Fibroblast of skin of right biceps (primary cell): ENCODE results near the gene NRG3.

Experiments used
- DNase-seq: peaks from one replicate; pipeline ENCODE4 v3.0.0-alpha.2; 2013

Gene NRG3

DNA sequence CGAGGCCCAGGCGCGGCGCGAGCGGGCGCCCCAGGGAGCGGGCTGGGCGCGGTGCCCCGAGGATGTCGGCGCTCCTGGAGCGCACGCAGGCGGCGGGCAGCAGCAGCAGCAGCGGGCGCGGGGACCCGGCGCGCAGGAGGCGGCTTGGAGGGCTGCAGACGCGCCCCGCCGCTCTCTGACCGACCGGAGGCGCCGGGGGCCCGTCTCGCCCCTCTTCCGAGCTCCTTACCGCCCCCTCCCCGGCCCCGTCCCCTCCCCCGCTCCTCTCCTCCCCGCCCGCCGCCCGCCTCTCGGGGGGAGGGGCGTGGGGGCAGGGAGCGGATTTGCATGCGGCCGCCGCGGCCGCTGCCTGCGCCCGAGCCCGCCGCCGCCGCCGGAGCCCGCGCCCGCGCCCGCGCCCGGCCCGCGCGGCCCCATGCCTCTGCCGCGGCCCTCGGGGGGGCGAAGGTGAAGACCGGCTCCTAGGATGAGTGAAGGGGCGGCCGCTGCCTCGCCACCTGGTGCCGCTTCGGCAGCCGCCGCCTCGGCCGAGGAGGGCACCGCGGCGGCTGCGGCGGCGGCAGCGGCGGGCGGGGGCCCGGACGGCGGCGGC, at the start of gene NRG3:
NRG3 (plus strand) TSS at position 320 of the 592 bp plus-strand sequence.
- DNase-seq: no peak

DNA sequence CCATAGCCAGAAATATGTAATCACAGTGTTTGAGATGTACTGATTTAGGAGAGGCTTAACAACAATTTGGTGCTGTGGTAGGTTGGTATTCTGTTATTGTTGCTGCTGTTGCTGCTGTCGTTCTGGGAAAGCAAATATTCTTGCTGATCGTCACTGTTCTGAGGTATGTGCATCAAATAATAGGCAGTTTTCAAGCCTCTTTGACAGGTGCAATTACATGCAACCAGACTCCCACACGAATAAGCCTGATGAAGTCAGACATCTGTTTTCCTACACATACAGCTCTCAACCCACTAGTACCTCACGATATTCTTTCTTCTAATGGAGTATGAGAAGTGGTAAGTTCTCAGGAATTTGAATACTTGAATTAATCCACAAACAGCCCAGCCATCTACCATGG, 46.7 kb upstream of the NRG3 start:
- DNase-seq: no peak

DNA sequence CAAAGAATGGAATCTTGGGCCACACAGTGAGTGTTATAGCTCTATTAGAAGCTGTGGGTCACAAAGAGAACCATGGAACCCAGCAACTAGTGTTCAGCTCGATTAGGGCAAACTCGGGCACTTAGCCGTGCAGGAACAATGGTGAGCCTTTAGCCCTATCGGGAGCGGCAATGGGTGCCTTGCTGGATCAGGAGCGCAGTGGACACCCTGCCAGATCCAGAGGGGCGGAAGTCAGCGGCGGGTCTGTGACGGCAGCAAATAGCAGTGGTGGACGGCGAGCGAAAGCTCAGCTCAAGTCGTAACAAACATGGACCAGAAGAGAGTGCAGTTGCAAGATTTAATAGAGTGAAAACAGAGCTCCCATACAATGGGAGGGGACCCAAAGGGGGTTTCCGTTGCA, 43.9 kb upstream of the NRG3 start:
- DNase-seq: no peak

DNA sequence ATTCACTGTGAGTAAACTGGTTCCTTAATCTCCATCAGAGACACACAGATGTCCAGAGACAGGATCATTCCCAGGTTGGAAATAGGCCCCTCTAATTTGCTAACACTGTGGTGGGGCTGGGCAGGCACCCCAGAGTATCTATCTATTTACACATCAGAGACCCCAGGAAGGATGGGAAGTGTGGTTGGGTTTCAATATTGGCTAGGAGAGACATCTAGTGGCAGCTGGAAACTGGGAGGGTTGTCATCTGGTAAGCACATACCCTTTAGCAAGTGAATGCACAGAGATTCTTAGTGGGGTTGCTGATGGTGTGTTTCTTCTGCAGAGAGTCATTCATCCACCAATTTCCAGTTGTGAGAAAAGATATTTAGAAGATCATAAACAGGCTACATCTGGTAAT, 36.0 kb upstream of the NRG3 start:
- DNase-seq: no peak

DNA sequence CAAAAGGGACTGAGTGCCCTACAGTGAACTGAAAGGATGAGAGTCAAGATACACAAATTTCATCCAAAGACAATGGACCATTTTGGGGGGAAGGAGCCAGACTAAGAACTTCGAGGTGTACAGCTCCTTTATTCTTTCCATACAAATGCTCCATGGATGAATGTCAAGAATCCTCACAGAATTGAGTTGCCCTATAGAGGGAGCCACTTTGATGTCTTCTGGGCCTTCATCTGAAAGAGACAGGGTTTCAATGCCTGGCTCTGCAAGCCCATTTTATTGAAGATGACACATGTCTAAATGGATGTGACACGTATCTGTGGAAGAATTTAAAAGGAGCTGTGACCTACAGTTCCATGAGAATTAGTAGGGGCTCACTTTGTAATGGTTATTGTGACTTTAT, 32.0 kb upstream of the NRG3 start:
- no peak for DNase-seq

DNA sequence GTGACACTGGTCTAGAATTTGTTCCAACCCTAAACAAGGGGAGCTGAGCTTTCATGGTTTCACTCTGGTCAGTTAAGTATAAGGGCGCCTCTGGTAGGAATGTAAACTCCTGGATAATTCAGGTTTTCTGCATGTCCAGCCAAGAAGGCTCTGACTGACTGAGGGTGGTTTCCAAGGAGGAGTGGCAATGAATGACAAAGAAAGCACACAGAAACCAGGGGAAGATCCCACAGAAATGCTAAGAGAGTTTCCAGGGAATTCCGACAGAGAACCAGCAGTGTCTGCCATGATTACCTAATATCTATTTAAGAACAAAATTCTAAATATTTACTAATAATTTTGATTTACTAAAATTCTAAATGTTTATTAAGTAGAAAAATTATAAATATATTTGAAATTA, 27.3 kb upstream of the NRG3 start:
- DNase-seq: no peak

DNA sequence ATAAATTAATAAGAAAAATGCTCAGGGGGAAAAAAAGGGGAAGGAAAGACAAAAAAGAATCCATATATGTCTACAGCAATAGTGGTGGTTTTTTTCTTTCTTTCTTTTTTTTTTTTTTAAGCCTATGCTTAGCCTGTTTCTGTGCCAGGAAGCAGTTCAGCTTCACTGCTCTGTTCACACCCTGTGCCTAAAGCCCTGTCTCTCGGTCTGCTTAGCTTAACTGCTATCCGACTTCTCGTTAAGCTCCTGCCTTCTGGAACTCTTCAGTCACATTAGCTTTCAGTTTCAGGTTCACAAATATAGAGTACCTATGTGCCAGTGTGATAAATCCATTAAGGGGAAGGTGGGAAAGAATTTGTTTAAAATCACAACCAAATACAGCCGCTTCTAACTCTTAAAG, 26.5 kb upstream of the NRG3 start:
- DNase-seq: no peak

DNA sequence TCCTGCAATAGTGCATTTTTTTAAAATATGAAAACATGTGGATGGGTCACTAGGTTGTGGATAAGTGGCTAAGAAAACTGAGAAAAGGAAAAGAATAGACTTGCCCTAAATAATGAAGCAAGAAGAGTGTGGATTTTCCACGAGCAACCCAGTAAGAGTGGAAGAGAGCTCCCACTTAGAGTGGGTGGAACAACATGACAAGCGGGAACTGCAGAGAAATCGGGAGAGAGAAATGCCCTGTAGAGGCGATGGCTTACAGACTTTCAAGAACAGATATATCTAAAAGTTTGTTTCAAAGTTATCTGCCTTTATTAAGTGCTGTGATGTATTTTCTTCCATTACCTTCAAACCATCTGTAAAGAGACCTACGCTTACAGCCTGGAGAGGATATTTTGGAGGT, 26.1 kb upstream of the NRG3 start:
- no peak for DNase-seq

DNA sequence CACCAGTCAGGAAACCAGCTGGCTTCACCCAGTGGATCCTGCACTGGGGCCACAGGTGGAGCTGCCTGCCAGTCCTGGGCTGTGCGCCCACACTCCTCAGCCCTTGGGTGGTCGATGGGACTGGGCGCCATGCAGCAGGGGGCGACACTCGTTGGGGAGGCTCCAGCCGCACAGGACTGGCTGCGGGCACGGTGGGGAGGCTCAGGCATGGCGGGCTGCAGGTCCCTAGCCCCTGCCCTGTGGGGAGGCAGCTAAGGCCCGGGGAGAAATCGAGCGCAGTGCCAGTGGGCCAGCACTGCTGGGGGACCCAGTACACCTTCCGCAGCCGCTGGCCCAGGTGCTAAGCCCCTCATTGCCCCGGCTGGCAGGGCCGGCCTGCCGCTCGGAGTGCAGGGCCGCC, 12.4 kb upstream of the NRG3 start:
- no peak for DNase-seq

DNA sequence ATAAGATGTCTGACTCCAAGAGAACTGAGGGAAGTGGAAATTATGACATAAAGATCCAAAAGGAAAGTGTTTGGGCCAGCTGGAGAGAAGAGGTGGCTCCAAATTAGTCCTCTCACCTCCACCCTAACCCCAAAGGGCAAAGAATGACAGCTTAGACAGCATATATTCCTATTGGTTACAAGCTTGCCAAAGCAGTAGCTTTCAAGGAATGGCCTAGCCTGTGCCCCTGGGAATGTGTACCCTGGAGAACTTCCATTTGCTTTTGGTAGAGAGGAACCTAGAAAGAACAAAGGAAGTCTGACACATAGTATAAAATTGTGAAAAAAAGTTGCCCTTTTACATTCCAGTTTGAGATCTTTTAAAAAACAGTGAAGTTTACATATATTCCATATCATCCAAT, 11.2 kb upstream of the NRG3 start:
- no peak for DNase-seq

DNA sequence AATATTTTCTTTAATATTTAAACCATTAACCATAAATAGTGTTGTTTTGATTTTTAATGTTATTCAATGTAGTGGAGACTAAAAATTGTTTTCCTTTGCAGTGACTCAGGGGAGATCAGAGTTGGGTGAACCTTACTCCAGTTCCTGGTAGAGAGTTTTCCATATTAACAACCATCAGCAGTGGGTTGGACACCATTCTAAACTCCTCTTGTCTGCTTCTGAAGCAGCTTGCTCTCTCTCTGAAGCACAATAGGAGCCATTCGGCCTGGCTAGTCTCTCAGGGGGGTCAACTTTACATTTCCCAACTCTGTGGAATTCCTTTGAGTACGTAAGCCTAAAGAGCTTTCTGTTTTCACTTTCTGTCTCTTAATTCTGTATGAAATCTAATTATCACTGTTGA, 9.4 kb upstream of the NRG3 start:
- no peak for DNase-seq

DNA sequence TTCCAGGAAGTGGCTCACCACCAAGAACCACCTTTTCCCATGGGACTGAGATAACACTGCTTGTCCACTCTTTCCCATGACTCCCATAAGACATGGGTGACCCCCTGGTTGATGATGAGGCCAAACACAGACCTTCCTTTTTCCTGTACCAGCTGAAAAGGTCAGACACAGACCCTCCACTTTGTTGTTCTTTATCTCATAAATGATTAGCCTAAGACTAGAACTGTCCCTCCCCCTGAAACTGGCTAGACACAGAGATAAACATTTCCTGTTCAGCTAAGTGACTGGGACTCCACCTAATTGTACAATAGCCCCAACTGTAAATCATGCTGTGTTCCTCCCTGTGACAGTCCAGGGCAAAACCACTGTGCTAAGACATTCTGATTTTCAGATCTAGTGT, 8.2 kb upstream of the NRG3 start:
- DNase-seq: no peak

DNA sequence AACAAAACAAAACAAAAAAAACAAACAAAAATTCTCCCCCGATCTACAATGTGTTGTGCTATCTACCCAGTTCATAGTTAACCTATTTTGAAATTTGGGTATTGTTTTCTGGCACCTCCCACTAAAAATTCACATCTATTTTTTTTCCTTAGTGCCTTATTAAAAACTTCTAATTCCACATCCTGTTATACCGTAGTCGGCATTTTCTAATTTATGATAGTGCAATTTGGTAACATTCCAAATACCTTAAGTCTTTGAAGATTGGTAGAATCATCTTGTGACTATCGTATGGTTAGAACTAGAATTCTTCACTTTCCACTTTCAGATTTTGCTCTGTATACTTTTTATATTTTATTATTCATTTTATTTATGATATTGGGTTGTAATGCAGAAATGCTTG, 4.5 kb upstream of the NRG3 start:
- no peak for DNase-seq

DNA sequence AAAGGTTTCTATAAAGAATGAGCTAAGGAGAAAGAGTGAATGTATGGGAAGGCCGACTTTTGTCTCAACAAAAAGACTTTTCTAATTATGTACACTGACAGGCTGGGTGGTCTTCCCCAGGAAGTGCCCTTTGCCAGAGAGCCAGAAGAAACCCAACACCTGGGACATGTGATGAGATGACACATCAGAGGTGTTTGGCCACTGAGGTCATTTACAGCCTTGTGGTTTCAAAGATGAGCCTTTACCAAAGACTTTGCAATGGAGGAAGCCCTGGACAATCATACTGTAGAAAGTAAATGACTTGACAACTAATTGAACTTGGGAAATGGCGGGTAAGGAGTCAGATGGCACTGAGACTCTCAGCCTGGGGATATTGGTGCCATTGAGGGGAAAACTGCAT, 3.4 kb upstream of the NRG3 start:
- DNase-seq: no peak

DNA sequence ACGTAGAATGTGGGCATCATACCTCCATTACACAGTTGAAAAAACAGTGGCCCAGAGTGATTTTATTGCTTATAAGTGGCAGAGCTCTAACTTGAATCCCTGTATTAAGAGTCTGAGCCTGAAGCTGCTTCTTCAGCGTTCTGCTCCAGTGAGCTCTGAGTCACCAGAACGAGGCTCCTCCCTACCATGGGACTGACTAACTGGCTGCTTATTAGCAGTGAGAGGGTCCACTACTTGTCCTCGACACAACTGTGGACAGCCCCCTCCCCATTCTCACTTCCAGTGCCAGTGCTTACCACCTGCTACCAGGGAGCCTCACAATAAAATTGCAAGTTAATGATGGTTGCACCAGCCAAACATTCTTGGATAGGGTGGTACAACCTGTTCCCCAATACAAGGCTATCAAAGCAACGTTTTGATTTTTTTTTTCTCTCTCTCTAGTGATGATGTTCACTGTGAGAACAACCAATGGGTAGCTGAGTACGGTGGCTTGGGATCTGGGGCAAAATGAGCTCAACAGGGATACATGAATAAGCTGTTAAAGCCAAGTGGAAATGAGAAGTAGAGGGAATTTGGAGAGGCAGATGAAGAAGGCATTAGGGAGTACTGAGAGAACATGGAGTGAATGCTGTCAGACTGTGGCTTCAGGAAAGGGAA, 2.7 kb upstream of the NRG3 start:
- DNase-seq: no peak

DNA sequence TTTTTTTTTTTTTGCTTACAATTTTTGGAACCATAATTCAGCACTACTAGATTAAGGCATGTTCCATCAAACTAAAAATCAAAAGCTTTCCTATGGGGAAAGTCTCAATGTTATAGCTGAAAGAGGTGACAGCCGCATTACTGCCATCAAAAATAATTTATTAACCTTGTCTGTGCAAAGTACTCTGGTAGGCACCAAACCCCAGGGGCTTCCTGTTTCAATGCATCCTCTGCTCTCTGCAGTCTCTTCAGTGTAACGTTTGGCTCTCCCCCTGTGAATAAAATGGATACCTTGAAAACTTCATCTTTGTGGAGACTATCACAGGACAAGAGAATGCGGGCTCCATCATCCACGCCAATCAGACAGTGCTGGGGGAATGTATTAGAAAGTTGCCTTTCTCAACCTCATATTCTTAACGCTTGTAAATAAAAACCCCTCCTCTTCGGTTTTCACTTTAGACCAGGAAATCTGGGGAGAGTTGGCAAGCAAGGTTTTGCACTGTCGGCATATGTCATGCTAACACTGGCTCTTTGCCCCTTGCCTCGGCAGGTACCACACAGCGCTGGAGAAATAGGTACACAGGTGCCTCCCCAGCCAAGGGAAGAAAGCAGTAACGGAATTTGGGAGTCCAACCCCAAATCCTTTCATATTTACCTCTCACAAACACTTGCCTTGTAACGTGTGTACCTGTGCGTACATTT, 1.6 kb upstream of the NRG3 start:
- no peak for DNase-seq

DNA sequence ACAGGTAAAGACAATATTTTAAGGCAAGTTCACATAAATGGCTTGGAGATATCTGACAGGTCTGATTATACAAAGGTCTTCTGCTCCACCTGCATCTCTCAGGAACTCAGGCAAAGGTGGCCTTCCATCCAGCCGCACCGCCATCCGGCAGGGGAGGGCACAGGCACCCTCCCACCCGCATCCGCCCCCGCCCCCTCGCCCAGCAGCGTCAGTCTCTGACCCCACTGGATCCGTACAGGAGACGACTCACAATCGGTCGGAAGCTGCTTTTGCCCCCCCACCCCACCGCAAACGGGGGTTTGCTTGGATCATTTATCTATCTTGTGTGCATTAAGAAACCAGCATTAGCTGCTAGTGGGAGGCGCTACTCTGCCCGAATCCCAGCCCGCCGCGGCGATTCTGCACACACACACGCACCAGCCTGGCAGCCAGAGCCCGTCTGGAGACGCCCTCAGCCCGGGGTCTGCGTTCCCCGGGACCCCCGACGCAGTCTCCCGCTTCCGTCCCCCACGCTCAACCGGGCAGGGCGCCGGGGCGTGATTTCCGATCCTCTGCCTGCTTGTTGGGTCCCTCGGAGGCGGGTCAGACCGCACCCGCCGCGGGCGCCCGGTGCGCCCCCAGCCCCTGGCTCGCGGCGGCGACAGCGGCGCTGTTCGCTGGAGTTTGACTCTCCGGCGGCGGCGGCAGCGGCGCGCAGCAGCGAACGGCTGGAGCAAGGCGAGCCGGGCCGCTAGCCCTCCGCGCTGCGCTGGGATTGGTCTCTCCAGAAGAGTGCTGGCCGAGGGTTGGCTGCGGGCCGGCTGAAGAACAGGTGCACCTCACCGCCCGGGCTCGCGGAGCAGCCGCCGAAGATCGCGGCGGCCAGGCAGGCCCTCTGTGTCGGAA, 820 bp upstream of the NRG3 start:
- DNase-seq: peak; percentile 30

DNA sequence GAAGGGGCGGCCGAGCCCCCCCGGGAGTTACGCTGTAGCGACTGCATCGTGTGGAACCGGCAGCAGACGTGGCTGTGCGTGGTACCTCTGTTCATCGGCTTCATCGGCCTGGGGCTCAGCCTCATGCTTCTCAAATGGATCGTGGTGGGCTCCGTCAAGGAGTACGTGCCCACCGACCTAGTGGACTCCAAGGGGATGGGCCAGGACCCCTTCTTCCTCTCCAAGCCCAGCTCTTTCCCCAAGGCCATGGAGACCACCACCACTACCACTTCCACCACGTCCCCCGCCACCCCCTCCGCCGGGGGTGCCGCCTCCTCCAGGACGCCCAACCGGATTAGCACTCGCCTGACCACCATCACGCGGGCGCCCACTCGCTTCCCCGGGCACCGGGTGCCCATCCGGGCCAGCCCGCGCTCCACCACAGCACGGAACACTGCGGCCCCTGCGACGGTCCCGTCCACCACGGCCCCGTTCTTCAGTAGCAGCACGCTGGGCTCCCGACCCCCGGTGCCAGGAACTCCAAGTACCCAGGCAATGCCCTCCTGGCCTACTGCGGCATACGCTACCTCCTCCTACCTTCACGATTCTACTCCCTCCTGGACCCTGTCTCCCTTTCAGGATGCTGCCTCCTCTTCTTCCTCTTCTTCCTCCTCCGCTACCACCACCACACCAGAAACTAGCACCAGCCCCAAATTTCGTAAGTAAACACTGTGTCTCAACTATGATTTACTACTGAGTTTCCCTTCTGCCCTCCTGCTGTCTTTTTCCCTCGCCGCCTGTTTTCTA, 666 bp downstream of the NRG3 start:
- DNase-seq: no peak

DNA sequence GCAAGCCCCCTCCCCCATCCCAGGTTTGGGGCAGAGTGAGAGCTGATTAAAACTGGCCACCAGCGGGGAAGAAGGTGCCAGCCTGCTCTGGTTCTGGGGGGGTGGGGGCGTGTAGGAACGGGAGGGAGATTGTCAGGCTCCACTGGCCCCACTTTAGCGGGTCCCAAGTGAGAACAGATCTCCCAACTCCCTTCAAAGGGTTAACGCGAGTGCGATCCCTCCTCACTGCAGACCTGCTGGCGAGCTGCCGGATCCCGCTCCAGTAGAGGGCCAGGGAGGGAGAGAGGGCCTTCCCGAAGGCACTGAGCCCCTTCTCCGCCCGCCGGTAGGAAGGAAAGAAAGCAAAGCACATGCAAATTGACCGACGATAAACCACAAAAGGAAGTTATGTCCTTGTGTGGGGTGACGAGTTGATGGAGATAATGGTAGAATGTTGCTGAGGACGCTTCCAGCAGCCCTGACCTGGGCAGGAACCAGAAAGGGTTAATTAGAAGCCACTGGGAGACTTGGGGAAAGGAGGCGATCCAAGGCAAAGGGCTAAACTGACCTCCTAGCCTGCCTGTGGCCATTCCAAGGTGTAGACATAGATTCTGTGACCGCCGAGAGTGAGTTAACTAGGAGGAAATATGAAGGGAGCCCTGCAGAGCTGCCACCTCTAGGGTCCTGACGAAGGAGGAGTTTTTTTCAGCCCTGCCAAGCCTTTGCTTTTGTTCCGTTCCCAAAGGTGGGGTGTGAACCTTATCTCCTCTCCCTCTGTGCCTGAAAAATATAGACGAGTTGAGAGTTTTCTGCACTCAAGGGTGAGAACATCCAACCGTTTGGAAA, 1.5 kb downstream of the NRG3 start:
- DNase-seq: no peak

DNA sequence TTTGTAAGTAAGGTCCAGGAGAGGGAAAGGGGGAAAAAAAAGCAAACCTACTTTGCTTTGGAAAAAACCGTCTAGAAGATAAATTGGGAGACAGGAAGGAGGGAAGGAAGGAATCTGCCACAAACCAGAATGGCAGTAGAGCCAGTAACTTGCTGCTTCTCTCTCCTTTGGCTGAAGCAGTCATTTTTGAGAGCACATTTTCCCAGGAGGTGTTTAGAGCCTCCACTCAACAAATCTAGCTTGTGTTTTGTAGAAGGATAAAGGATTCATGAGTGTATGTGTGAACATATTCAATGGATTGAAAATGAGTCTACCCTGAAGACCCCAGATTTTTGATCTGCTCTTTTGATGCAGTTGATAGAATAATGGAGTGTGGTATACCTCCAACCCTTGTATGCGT, 2.6 kb downstream of the NRG3 start:
- DNase-seq: no peak

DNA sequence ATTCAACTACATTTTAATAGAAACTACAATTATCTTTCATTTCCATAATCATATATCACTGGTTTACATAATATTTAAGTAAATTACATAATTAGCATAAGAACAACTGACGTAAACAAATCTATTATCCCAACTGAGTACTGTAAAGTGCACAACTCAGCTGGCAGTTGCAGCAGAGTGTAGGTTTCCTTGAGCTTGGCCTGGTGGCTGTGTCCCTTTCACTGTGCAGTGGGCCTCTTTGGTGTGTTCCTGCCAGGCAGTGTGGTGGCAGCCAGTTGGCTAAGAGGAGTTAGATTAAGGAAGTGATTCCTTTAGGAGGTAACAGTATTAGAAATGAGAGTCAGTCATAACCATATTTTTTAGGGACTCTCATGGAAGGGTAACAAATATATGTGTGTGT, 7.0 kb downstream of the NRG3 start:
- no peak for DNase-seq

DNA sequence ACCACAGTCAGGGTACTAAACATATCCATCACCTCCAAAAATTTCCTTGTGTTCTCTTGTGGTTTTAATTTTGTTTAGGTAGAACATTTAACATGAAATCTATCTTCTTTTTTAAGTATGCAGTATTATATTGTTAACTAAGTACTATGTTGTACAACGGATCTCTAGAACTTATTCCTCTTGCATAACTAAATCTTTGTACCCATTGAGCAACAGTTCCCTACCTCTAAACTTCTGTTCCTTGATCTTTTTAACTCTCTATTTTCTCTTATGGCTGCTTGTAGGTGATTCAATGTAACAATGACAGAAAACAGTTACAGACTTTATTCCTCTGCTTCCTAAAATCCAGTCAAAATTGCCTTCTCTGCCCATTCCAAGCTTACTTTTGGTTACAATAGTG, 9.9 kb downstream of the NRG3 start:
- no peak for DNase-seq
